Glomerular visceral epithelial cell (primary cell): Measurements from ENCODE around the gene ASPHD1.
"Not testable (repeated sequence)": the region's sequence is repeated elsewhere in the genome, so short reads cannot be mapped to it uniquely, and the experiment has no call there.

ENCODE experiments used
- DNase-seq: peaks from one replicate; pipeline ENCODE4 v3.0.0-alpha.2; 2016; ENCODE audit errors: extremely low spot score

ASPHD1 gene

GRCh38 chr16:29877266-29877961 lies 22.9 kb upstream of the ASPHD1 start:
- no peak for DNase-seq

- no peak for DNase-seq
Measured at GRCh38 chr16:29878172-29878571, 22.1 kb upstream of the ASPHD1 start.

DNA sequence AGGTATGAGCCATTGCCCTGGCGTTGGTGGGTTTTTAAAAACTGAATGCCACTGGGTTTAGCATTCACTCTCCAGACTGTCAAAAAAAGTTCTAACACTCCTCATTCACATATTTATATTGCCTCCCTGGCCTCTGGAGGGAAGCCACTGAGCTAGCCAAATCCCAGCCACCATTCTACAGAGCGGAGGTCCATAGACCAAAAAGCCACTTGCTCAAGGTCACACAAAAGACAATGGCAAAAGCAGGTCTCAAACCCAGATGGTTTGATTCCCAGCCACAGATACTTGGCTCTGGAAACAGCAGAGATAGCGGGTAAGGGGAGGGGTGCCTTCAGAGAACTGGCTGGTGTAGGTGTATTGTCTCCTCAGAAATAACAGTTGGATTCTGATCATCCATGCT lies 19.2 kb upstream of the ASPHD1 start:
- no peak for DNase-seq

- DNase-seq, result no peak
Measured at GRCh38 chr16:29883987-29884386, 16.3 kb upstream of the ASPHD1 start.

- not testable (repeated sequence) for DNase-seq
Measured at GRCh38 chr16:29889372-29889771, 10.9 kb upstream of the ASPHD1 start.

GRCh38 chr16:29891525-29892457 lies 8.5 kb upstream of the ASPHD1 start:
- no peak for DNase-seq

GRCh38 chr16:29892458-29892813 lies 7.9 kb upstream of the ASPHD1 start:
- DNase-seq, result no peak

DNA sequence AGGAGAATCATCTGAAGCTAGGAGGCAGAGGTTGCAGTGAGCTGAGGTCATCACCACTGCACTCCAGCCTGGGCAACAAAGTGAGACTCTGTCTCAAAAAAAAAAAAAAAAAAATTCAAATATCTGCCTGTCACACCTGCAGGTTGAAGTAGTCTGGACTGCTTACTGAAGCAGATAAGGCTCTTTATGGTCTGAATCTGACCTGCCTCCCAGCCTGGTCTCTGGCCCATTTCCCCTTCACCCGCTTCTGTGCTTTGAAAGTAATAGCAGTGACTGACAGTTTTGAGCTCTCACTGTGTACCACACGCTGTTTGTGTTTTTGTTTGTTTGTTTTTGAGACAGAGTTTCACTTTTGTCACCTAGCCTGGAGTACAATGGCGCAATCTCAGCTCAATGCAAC lies 6.7 kb upstream of the ASPHD1 start:
- no peak for DNase-seq

DNA sequence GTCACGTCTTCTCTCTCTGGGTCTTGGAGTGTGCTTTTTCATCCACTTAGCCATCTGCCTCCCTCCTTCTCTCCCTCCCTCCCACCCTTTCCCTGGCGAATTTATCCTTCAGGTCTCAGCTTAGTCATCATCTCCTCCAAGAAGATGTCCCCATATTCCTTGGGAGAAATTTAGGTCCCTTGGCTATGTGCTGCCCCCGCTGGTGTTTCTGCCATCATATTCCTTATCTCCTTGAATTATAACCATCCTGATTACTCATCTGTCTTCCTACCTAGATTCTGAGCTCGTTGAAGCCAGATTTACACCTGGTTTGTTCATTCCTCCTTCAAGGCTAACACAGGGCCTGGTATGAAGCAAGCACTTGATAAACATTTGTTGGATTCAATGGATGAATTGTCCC lies 5.9 kb upstream of the ASPHD1 start:
- no peak for DNase-seq

- no peak for DNase-seq
Measured at GRCh38 chr16:29896841-29897240, 3.4 kb upstream of the ASPHD1 start.

DNA sequence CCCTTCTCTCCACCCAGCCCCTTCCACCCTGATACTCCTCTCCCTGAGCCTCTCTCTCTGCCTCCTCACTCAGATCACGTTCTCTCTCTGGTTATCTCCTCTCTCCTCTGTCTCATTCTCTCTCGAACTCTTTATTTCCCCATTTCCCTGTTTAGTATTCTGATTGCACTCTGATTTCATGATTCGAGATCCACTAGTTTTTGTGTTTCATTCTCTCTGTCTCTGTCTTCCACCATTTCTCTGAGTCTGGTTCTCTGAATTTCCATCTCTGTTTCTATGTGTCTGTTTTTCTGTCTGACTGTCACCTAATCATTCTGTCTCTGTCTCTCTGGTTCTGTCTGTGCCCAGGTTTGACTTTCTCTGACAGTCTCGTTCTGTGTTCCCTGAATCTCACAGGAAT lies 3.0 kb upstream of the ASPHD1 start:
- no peak for DNase-seq

DNA sequence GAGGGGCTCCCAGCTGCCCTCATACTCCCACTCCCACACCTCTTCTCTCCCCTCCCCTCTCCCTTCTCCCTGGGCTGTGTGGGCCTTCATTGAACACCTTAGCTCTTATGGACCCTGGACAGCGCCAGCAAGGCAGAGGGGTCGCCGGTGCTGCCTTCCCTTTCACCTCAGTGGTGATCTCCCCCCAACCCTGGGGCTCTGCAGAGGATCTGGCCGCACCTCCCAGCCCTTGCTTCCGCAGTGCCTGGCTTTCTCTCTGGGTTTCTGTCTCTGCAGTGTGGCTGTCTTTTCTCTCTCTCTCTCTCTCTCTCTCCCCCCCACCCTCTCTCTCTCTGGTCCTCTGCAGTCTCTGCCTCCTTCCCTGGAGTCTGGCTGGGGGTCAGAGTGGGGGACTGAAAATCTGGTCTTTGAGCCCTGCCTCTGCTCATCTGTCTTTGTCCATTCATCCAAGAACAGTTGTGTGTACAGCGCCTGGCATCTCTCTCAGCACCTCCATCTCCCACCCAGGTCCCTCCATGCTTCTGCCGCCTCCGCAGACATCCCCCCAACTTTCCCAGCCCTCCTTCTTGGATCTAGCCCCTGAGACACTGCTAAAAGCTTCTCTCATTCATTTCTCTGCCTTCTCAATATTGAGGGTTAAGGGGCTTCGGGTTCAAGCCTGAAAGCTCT lies 2.0 kb upstream of the ASPHD1 start:
- no peak for DNase-seq

DNA sequence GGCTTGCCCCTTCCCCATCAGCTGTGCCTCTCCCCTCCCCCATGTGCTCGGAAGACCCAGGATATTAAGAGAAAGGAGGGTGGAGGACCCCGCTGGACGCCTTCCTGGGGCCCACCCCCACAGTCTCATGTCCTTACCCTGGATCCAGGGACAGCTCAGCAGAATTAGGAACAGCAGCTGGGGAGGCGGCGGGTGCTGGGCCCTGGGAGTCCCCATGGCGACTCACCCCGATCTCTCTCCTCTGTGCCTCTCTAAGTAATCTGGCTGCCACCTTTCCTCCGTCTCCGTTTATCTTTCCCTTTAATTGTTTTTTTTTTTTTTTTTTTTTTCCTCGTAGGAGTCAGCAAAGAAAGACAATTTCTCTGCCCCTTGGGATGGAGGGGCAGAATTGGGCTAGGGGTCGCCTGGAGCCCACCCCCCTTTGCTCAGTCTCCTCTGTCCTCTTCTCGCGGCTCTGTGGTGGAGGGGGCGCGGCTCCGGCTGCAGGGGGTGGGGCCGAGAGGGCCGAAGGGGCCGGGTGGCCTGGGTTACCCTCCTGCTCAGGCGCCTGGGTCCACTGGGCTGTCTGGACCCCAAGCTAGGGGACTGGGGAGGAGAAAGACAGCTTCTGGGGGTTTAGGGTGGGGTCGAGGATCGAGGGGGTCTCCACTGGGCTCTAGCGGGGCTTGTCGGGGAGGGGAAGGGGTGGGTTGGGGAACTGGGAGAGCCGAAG lies 1.3 kb upstream of the ASPHD1 start:
- no peak for DNase-seq

- peak; percentile 92 for DNase-seq
Measured at GRCh38 chr16:29899516-29900101, 679 bp upstream of the ASPHD1 start, which contains the start of gene SEZ6L2. SEZ6L2 (minus strand) TSS chr16:29899550; CDS start chr16:29899019, 531 bp downstream.

DNA sequence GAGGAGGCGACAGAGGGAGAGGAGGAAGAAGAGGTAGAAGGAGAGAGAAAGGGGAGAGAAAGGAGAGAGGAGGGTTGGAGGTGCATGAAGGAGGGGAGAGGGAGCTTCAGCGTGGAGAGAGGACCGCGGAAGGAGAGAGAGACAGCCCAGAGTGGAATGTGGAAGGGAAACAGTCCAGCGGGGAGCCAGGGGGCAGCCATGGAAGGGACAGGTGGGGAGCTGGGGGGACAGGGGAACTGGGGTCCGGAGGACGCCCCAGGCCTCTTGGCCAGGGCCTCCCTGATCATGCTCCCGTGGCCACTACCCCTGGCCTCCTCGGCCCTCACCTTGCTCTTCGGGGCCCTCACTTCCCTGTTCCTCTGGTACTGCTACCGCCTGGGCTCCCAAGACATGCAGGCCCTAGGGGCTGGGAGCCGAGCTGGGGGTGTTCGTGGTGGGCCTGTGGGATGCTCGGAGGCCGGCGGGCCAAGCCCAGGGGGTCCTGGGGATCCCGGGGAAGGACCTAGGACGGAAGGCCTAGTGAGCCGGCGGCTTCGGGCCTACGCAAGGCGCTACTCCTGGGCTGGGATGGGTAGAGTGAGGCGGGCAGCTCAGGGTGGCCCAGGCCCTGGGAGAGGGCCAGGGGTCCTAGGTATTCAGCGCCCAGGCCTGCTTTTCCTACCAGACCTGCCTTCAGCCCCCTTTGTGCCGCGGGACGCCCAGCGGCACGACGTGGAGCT lies 759 bp downstream of the ASPHD1 start:
- DNase-seq, result no peak

- no peak for DNase-seq
Measured at GRCh38 chr16:29901607-29901945, 1.3 kb downstream of the ASPHD1 start.

DNA sequence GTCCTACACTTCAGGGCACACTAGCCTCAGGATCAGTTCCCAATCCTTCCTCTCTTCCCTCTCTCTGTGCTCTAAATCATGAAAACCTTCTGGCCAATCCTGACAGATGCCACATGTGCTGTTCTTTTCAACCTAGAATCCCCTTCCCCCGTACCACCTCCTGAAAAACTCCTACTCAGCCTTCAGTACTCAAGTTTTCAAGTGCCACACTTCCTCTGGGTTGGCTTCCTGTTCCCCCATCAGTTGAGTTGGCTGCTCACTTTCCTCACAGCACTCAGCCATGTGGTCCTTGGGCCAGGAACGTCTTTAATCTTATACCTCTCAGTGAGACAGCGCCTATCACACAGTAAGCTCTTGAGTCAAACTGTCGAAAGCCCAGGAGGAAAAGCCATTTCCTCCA lies 3.3 kb downstream of the ASPHD1 start:
- DNase-seq, result no peak

DNA sequence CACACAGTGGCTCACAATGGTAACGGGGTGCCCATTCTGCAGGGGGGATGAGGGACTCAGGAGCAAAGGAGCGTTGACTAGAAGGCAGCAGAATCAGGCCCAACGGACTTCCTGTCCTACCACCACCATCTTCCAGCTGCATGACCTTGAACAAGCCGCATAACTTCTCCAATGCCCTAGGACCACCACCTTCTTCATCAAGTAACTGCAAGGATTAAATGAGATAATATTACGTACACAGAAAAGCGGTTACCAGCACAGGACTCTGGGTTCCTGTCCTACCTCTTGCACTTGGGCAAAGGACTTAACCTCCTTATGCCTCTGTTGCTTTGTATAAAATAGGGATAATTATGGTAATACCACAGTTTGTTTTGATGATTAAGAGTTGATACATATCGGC lies 4.7 kb downstream of the ASPHD1 start:
- DNase-seq, result no peak

DNA sequence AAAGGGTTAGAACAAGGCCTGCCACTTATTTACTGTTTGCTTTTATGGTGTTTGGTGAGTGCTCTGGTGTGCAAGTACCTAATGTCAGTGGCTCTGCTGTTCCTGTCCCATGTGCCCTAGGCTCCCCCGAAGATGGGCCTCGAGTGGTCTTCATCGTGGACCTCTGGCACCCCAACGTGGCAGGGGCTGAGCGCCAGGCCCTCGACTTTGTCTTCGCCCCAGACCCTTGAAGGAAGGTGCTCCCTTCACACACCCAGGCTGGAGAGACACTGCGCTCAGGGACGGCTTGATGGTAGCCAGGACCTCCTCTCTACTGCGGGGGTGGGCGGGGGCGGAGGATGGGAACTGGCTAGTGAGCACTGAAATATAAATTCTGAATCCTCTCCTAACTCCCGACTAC lies 5.4 kb downstream of the ASPHD1 start:
- DNase-seq, result no peak

DNA sequence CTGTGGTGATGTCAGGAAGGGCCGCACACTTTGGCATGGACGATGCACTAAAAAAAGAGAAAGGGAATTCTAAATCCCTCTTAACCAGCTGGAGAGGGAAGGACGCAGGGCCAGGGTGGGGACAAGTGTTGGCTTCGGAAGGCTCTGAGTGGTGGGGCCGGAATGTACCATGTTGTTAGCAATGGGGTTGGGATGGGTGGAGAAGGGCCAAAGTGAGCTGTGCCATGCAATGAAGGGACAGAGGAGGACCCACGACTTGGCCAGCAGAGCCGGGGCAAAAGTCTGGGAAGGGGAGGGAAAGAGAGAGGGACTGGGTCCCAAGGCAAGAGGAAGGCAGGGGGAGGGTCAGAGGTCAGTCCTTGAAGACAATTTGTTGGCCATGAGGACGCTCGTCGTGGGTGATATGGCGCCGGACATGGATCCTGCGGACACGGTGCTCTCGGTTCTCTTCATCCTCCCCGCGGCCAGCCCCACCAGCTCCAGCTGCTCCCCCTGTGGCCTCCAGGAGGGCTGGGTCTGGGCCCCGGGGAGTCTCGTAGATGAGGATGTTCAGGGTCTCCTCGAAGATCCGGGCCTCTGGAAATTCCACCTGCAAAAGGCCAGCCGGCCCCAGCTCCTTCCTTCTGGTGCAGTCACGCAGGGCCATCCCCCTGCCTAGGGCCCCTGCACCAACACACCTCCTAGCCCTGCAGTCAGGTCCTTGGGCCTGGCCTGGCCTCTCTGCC lies 6.4 kb downstream of the ASPHD1 start:
- DNase-seq, result no peak
